Measurements from ENCODE around the gene TBC1D10A. TPM values are rescaled to one million over a fixed set of nuclear protein-coding genes. Genes with fewer than 3 reads are reported as not detected.

The TBC1D10A gene
- total and polyA plus RNA-seq, 2 experiments from 2014 or later = 15.7 to 39.9 TPM

DNA sequence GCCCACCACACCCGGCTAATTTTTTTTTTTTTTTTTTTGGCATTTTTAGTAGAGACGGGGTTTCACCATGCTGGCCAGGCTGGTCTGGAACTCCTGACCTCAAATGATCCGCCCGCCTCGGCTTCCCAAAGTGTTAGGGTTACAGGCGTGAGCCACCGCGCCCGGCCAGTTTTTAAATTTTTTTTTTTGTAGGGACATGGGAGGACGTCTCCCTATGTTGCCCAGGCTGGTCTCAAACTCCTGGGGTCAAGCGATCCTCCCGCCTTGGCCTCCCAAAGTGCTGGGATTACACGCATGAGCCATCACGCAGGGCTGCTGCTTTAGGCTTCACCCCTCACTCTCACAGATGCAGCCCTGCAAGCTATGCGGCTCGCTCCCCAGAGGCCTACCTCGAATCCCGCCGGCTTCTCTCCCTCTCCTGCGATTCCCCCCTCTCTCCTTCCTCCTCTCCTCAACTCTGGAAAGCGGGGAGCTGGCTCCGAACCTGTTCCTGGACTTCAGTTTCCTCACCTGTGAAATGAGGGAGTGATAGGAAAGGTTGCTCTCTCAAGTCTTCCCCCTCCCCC is 31.0 kb upstream of the TBC1D10A start:
- Histone ChIP-seq H2AFZ (peak overlapping the region; percentile 80), H3K36me3 (replicated peaks; ENCODE audit: insufficient read depth, low read depth) (no peaks in the 10 kb centered on the region), H3K79me2 (peaks cover 33% of the 10 kb centered on the region), H3K4me1 (ENCODE audit: insufficient read depth) (peaks cover 19% of the 10 kb centered on the region), H4K20me1 (ENCODE audit: insufficient read depth, poor library complexity, severe bottlenecking) (peaks cover 33% of the 10 kb centered on the region), H3K4me3 (peak overlapping the region; percentile 74), H3K4me2 (peak overlapping the region; percentile 91), H3K9me3 (ENCODE audit: low read depth) (no peaks in the 10 kb centered on the region), H3K9me2 (replicated peaks; ENCODE audit: insufficient read depth) (no peaks in the 10 kb centered on the region), H3K27ac (no peak overlapping the region), H3K27me3 (no peaks in the 10 kb centered on the region)
- no peak for TF ChIP-seq EZH2 (IDR thresholded peaks at IDR 0.05; ENCODE audit: borderline replicate concordance)
- TF ChIP-seq, protein P1, sequence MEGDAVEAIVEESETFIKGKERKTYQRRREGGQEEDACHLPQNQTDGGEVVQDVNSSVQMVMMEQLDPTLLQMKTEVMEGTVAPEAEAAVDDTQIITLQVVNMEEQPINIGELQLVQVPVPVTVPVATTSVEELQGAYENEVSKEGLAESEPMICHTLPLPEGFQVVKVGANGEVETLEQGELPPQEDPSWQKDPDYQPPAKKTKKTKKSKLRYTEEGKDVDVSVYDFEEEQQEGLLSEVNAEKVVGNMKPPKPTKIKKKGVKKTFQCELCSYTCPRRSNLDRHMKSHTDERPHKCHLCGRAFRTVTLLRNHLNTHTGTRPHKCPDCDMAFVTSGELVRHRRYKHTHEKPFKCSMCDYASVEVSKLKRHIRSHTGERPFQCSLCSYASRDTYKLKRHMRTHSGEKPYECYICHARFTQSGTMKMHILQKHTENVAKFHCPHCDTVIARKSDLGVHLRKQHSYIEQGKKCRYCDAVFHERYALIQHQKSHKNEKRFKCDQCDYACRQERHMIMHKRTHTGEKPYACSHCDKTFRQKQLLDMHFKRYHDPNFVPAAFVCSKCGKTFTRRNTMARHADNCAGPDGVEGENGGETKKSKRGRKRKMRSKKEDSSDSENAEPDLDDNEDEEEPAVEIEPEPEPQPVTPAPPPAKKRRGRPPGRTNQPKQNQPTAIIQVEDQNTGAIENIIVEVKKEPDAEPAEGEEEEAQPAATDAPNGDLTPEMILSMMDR (IDR thresholded peaks at IDR 0.05; ENCODE audit: poor library complexity) = no peak
- no peak for TF ChIP-seq EZH2phosphoT487 (IDR thresholded peaks at IDR 0.05; ENCODE audit: low read depth, severe bottlenecking, unreplicated experiment)
- 68% methylated on average over 22 of the region's 22 CpGs for WGBS (ENCODE audit: low lambda C conversion rate, missing lambda C conversion rate)
- no peak for DNase-seq (ENCODE audit: low spot score)

DNA sequence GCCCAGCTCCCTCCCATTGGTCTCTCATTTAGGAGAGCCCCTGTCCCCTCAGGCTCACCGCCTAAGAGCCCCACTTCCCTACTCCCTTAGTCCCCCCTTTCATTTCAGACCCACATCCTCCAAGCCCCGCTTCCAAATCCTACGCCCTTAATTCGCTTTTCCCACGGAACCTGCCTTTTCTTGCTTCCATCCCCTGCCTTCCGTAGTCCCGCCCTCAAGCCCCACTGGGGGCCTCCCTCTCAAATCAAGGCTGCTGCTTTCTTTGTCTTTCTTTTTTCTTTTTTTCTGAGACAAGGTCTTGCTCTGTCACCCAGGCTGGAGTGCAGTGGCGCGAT is 30.5 kb upstream of the TBC1D10A start:
- H2AFZ ChIP-seq = peak overlapping the region; percentile 80
- H3K4me2 ChIP-seq = peak overlapping the region; percentile 91
- peaks cover 19% of the 10 kb centered on the region for H3K4me1 ChIP-seq (ENCODE audit: insufficient read depth)
- H3K27ac ChIP-seq = peak overlapping the region; percentile 41
- no peaks in the 10 kb centered on the region for H3K27me3 ChIP-seq
- no peaks in the 10 kb centered on the region for H3K36me3 ChIP-seq (replicated peaks; ENCODE audit: insufficient read depth, low read depth)
- no peaks in the 10 kb centered on the region for H3K9me2 ChIP-seq (replicated peaks; ENCODE audit: insufficient read depth)
- WGBS (ENCODE audit: low lambda C conversion rate, missing lambda C conversion rate) = 3% methylated on average over 9 of the region's 9 CpGs
- H3K9me3 ChIP-seq (ENCODE audit: low read depth) = no peaks in the 10 kb centered on the region
- H3K79me2 ChIP-seq = peaks cover 39% of the 10 kb centered on the region
- peak overlapping the region; percentile 74 for H3K4me3 ChIP-seq
- peaks cover 36% of the 10 kb centered on the region for H4K20me1 ChIP-seq (ENCODE audit: insufficient read depth, poor library complexity, severe bottlenecking)
- DNase-seq (ENCODE audit: low spot score) = no peak
- TF ChIP-seq EZH2phosphoT487 (IDR thresholded peaks at IDR 0.05; ENCODE audit: low read depth, severe bottlenecking, unreplicated experiment) (no peak), EZH2 (IDR thresholded peaks at IDR 0.05; ENCODE audit: borderline replicate concordance) (no peak)
- TF ChIP-seq, protein P1 (IDR thresholded peaks at IDR 0.05; ENCODE audit: poor library complexity) = no peak

DNA sequence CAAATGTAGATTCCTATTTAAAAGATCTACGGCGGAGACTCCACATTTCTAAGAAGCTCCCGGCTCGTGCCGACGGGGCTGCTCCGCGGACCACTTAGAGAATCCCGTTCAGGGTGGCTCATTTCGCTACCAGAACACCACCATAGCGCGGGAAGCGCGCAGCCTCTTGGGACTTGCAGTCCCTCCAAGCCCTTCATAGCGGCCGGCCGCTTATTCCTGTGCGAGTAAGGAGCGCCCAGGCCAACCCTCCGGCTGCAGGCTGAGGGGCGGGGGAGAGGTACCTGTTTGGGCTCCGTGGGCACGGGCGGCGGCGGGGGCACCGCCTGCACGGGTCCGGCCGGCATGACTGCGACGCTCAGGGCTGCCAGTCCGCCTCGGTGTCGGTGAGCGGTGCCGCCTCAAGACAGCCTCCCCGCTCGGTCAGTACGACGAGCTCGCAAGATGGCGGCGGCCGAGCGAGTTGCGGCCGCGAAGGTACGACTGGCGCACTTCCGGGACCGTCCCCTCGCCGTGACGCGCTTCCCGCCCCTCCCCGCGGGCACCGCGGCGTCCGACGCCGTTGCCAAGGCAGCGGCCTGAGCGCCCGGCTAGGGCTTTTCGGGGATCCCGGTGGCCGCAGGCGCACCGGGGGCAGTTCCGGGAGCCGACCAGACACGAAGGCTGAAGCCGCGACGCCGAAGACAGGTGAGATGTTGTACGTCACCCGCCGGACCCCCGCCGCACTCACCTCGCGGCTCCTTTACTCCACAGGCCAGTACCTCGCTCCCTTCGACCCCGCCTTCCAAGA is 29.9 kb upstream of the TBC1D10A start, which contains the start of the genes CCDC157 and SF3A1:
Gene CCDC157, plus strand, starts transcription at position 559 of the 787 bp plus-strand sequence. CDS start 8,994 bp downstream, outside the sequence.
Gene SF3A1, minus strand, starts transcription at position 446 of the 787 bp plus-strand sequence. Its CDS starts 102 bp downstream, at position 344.
- no peaks in the 10 kb centered on the region for H3K36me3 ChIP-seq (replicated peaks; ENCODE audit: insufficient read depth, low read depth)
- peaks cover 42% of the 10 kb centered on the region for H3K79me2 ChIP-seq
- peaks cover 36% of the 10 kb centered on the region for H4K20me1 ChIP-seq (ENCODE audit: insufficient read depth, poor library complexity, severe bottlenecking)
- H3K4me3 ChIP-seq = peak within 1 kb of the TSS; percentile 86
- H2AFZ ChIP-seq = peak within 1 kb of the TSS; percentile 80
- H3K4me1 ChIP-seq (ENCODE audit: insufficient read depth) = peaks cover 19% of the 10 kb centered on the region
- H3K4me2 ChIP-seq = peak within 1 kb of the TSS; percentile 91
- H3K9me3 ChIP-seq (ENCODE audit: low read depth) = no peaks in the 10 kb centered on the region
- WGBS (ENCODE audit: low lambda C conversion rate, missing lambda C conversion rate) = 2% methylated on average over 75 of the region's 91 CpGs
- no peaks in the 10 kb centered on the region for H3K27me3 ChIP-seq
- H3K27ac ChIP-seq = peak within 1 kb of the TSS; percentile 99
- TF ChIP-seq EZH2 (IDR thresholded peaks at IDR 0.05; ENCODE audit: borderline replicate concordance) (no peak), EZH2phosphoT487 (IDR thresholded peaks at IDR 0.05; ENCODE audit: low read depth, severe bottlenecking, unreplicated experiment) (no peak)
- TF ChIP-seq, protein P1 (IDR thresholded peaks at IDR 0.05; ENCODE audit: poor library complexity) = no peak
- DNase-seq (ENCODE audit: low spot score) = peak; percentile 96
- H3K9me2 ChIP-seq (replicated peaks; ENCODE audit: insufficient read depth) = no peaks in the 10 kb centered on the region
